Measurements from ENCODE around the gene RAX2. TPM values are rescaled to one million over a fixed set of nuclear protein-coding genes. Genes with fewer than 3 reads are reported as not detected.
A peak's percentile ranks its signal among the peaks of the same experiment; 100 is the strongest.

Gene RAX2
- total and polyA plus RNA-seq, 9 of the 15 experiments (the other 6 are each of a cell fraction or from before 2014, with no cell fraction given), result not detected

GRCh38 chr19:3762501-3763459, 9.2 kb downstream of the RAX2 start, which contains the start of gene MRPL54 (continued):
- TF ChIP-seq CTCFL (IDR thresholded peaks at IDR 0.05; ENCODE audit: borderline replicate concordance, insufficient read depth, low read depth, low read length, poor library complexity, severe bottlenecking) (no peak), THRB (CRISPR knock-in tag; conservative IDR thresholded peaks at IDR 0.05) (0 out of 2 replicates have a peak, but pooled peaks have one; percentile 30), FOXJ3 (CRISPR knock-in tag; IDR thresholded peaks at IDR 0.05) (no peak), MXI1 (IDR thresholded peaks at IDR 0.05; ENCODE audit: low read depth, low read length) (no peak), RBM39 (optimal IDR thresholded peaks at IDR 0.05; ENCODE audit: low read depth, low read length) (no peak), ZSCAN29 (IDR thresholded peaks at IDR 0.05) (no peak), CREB1 (IDR thresholded peaks at IDR 0.05) (peak; percentile 95), CREB1 (CRISPR knock-in tag; IDR thresholded peaks at IDR 0.05) (peak; percentile 91), MAFG (tag; conservative IDR thresholded peaks at IDR 0.05) (no peak), ELK1 (CRISPR knock-in tag; IDR thresholded peaks at IDR 0.05) (no peak), FOXK2 (conservative IDR thresholded peaks at IDR 0.05 in 1 of 2, IDR thresholded peaks at IDR 0.05 in 1 of 2; ENCODE audit: low read depth in 2 of 2) (no peak; a peak in 2 of 4 replicates), PRDM10 (IDR thresholded peaks at IDR 0.05; ENCODE audit: partially characterized antibody) (peak; percentile 33)
- TF ChIP-seq, protein P1, sequence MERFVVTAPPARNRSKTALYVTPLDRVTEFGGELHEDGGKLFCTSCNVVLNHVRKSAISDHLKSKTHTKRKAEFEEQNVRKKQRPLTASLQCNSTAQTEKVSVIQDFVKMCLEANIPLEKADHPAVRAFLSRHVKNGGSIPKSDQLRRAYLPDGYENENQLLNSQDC (CRISPR knock-in tag; IDR thresholded peaks at IDR 0.05), result no peak
- TF ChIP-seq, protein P2, sequence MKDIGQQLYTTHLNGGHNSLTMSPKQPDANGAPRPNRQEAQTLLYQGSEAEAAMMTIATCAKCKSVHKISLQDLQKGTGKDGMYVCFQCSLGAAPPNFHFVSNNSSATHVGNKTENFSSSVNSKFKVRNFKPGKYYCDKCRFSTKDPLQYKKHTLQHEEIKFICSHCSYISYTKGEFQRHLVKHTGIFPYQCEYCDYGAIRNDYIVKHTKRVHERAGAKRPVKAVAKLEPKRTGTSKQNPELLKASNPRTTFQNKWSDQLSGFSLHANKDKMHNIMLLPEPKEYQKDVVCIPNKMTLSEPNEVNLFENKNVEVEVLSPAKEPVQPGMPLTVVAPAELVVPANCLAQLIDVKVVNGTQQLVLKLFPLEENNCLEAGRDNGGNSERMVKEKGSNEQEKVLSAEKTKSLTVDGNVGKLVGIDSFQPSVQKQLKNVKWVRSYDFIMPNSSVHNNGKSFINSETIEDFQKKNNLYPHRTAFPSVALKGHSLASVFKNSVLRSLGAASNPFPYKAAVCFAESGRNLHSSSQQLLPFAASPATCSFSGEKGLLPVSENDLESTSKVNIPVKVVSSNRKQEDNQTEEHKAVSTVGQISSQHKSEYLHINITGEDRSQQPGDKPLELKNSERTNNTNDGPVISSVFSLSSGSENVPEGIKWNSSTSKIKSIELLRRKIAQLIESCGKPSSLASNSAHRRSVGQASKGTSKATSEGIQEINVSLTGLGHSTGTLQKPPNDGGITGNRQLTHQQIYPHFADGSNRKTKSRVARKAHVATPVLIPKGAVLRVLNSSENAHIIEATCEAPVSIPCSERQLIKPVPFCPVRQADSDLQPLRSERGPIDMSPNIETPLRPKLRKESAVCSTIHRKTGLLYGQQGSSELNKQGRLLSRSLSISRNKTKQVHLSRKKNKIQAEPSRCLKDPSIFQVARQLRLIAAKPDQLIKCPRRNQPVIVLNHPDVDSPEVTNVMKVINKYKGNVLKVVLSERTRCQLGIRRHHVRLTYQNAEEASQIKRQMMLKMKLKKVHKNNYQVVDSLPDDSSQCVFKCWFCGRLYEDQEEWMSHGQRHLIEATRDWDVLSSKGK (CRISPR knock-in tag; IDR thresholded peaks at IDR 0.05), result no peak

Measured in K562 (cell line).